GM12878 (cell line): Measurements from ENCODE around the gene TMSB10. TPM values are rescaled to one million over a fixed set of nuclear protein-coding genes. Genes with fewer than 3 reads are reported as not detected.
A peak's percentile ranks its signal among the peaks of the same experiment; 100 is the strongest.

Experiments
- BCL3 ChIP-seq: IDR thresholded peaks from 2 replicates; pipeline ENCODE4 v1.6.1; 2011; ENCODE audit warnings: borderline replicate concordance, low read depth, mild to moderate bottlenecking, moderate library complexity, low read length; ENCODE audit not compliant: insufficient read depth, poor library complexity, severe bottlenecking
- E4F1 ChIP-seq: fragments of 450-650 bp; IDR thresholded peaks from 2 replicates; pipeline ENCODE4 v1.6.1; 2018; ENCODE audit warnings: borderline replicate concordance, mild to moderate bottlenecking; ENCODE audit not compliant: partially characterized antibody
- MEF2B ChIP-seq: fragments of 450-650 bp; IDR thresholded peaks from 2 replicates; pipeline ENCODE4 v1.6.1; 2018; ENCODE audit warnings: mild to moderate bottlenecking, moderate library complexity; ENCODE audit not compliant: partially characterized antibody, poor library complexity, severe bottlenecking
- MLLT1 ChIP-seq: fragments of 450-650 bp; IDR thresholded peaks from 2 replicates; pipeline ENCODE4 v1.6.1; 2016; ENCODE audit warnings: mild to moderate bottlenecking
- MTA3 ChIP-seq: IDR thresholded peaks from 2 replicates; pipeline ENCODE4 v1.6.1; 2012; ENCODE audit warnings: low read length, inconsistent platforms, borderline replicate concordance
- MXI1 ChIP-seq: fragments of 150-350 bp; IDR thresholded peaks from 2 replicates; pipeline ENCODE4 v1.6.1; 2011; ENCODE audit warnings: low read depth, mild to moderate bottlenecking, inconsistent platforms, low read length, improper control_type of control experiment
- POLR2AphosphoS2 ChIP-seq: IDR thresholded peaks from 2 replicates; pipeline ENCODE4 v1.6.1; 2011; ENCODE audit warnings: low read depth, mild to moderate bottlenecking, low read length, improper control_type of control experiment, moderate library complexity
- RBBP5 ChIP-seq: fragments of 200-600 bp; sonication (generic); conservative IDR thresholded peaks from 2 replicates; pipeline ENCODE4 v1.6.1; 2016
- RFX5 ChIP-seq: IDR thresholded peaks from 2 replicates; pipeline ENCODE4 v1.6.1; 2011; ENCODE audit warnings: low read depth, low read length, improper control_type of control experiment
- SMARCA5 ChIP-seq: fragments of 450-650 bp; IDR thresholded peaks from 2 replicates; pipeline ENCODE4 v1.6.1; 2017; ENCODE audit warnings: mild to moderate bottlenecking
- TCF12 ChIP-seq: IDR thresholded peaks from 2 replicates; pipeline ENCODE4 v1.6.1; 2011; ENCODE audit warnings: low read depth, mild to moderate bottlenecking, low read length
- ZBTB40 ChIP-seq: fragments of 450-650 bp; IDR thresholded peaks from 2 replicates; pipeline ENCODE4 v1.6.1; 2016; ENCODE audit warnings: mild to moderate bottlenecking, moderate library complexity, borderline replicate concordance
- ZNF274 ChIP-seq: IDR thresholded peaks from one replicate; pipeline ENCODE4 v1.8.0; 2011; ENCODE audit not compliant: insufficient read length, insufficient read depth
- ZNF687 ChIP-seq: fragments of 450-650 bp; IDR thresholded peaks from 2 replicates; pipeline ENCODE4 v1.6.1; 2017; ENCODE audit warnings: mild to moderate bottlenecking, moderate library complexity
- polyA plus RNA-seq, 11 experiments: library from polyadenylated mRNA; depleted of rRNA in 4 of 11; unstranded in 6 of 11; stranded (reverse) in 5 of 11; fragments of >200 nt; fragmentation: Nextera tagmentation in 4 of 11; fragmentation: Illumina TruSeq in 1 of 11; extraction: Ambion mirVana in 4 of 11; extraction: Trizol in 1 of 11; gene quantifications; 1 replicate in 1 of 11; 2 replicates in 10 of 11; pipeline versions ENCODE4 v1.2.1 to v1.2.3, GENCODE V29; 2011 to 2016; ENCODE audit warnings: inconsistent platforms in 2 of 11, missing spikeins in 2 of 11, low read depth in 1 of 11
- total RNA-seq, 4 experiments: library from RNA; depleted of rRNA in 3 of 4; stranded (reverse); fragments of >200 nt in 3 of 4; fragmentation: Illumina TruSeq in 1 of 4; extraction: Trizol in 1 of 4; gene quantifications; 2 replicates each; pipeline versions ENCODE4 v1.2.1 to v1.2.3, GENCODE V29; 2013 to 2021

TMSB10 gene
- total and polyA plus RNA-seq, 10 of the 15 experiments (the other 5 are each of a cell fraction or from before 2014, with no cell fraction given): 1,406 to 4,860 (median 3,381) TPM

GRCh38 chr2:84924173-84925106 is 19.0 kb downstream of the TMSB10 start (continued):
- no peak for TF ChIP-seq BCL3
- TF ChIP-seq MEF2B: peak; percentile 47
- no peak for TF ChIP-seq MXI1
- no peak for TF ChIP-seq RBBP5
- TF ChIP-seq SMARCA5: 0 out of 2 replicates have a peak, but pooled peaks have one; percentile 21
- peak; percentile 70; the same call in 1 of the 2 replicates for TF ChIP-seq RFX5
- TF ChIP-seq POLR2AphosphoS2: no peak
- no peak for TF ChIP-seq TCF12
- no peak for TF ChIP-seq MLLT1
- TF ChIP-seq E4F1: no peak
- TF ChIP-seq ZNF274: no peak
- TF ChIP-seq ZBTB40: no peak
- TF ChIP-seq ZNF687: no peak
- no peak for TF ChIP-seq MTA3
